K562 (cell line): Measurements from ENCODE around the gene CCDC9. TPM values are rescaled to one million over a fixed set of nuclear protein-coding genes. Genes with fewer than 3 reads are reported as not detected.

ENCODE experiments used
- ELF4 ChIP-seq: fragments of 450-650 bp; formaldehyde crosslinking; IDR thresholded peaks from 2 replicates; pipeline ENCODE4 v1.4.0; 2022; ENCODE audit warnings: missing genetic modification characterization
- FOXJ2 ChIP-seq: fragments of 200-800 bp; sonication (Bioruptor generic); IDR thresholded peaks from 2 replicates; pipeline ENCODE4 v1.6.1; 2016; ENCODE audit warnings: missing genetic modification characterization, missing compliant biosample characterization
- IRF9 ChIP-seq: fragments of 450-650 bp; IDR thresholded peaks from 2 replicates; pipeline ENCODE4 v1.6.1; 2016; ENCODE audit warnings: missing biosample characterization, missing genetic modification characterization
- PCBP1 ChIP-seq: fragments of 200-400 bp; formaldehyde crosslinking; IDR thresholded peaks from 2 replicates; pipeline ENCODE4 v1.6.1; 2018; ENCODE audit warnings: mild to moderate bottlenecking, low read depth, low read length; ENCODE audit not compliant: poor library complexity, severe bottlenecking
- PHF20 ChIP-seq: fragments of 450-650 bp; IDR thresholded peaks from 2 replicates; pipeline ENCODE4 v1.6.1; 2018; ENCODE audit not compliant: partially characterized antibody
- POLR2B ChIP-seq: fragments of 450-650 bp; IDR thresholded peaks from 2 replicates; pipeline ENCODE4 v1.6.1; 2018; ENCODE audit warnings: low read depth; ENCODE audit not compliant: partially characterized antibody
- SMAD1 ChIP-seq: fragments of 150-350 bp; IDR thresholded peaks from 2 replicates; pipeline ENCODE4 v1.6.1; 2014; ENCODE audit warnings: low read length, low read depth; ENCODE audit not compliant: partially characterized antibody
- SMAD3 ChIP-seq: fragments of 450-650 bp; formaldehyde crosslinking; conservative IDR thresholded peaks from 2 replicates; pipeline ENCODE4 v1.4.0; 2020; ENCODE audit warnings: mild to moderate bottlenecking
- ZNF23 ChIP-seq: fragments of 250-450 bp; sonication (Bioruptor Pico); IDR thresholded peaks from 2 replicates; pipeline ENCODE4 v1.4.0; 2020; ENCODE audit warnings: mild to moderate bottlenecking
- ZNF707 ChIP-seq: fragments of 250-450 bp; sonication (Bioruptor Pico); conservative IDR thresholded peaks from 2 replicates; pipeline ENCODE4 v1.8.0; 2022; ENCODE audit warnings: inconsistent platforms, mild to moderate bottlenecking, moderate library complexity
- polyA plus RNA-seq, 8 experiments: library from polyadenylated mRNA; depleted of rRNA in 4 of 8; stranded (reverse) in 5 of 8; unstranded in 3 of 8; fragments of >200 nt; fragmentation: Nextera tagmentation in 2 of 8; fragmentation: Illumina TruSeq in 1 of 8; extraction: Ambion mirVana in 2 of 8; extraction: Trizol in 1 of 8; gene quantifications; 2 replicates each; pipeline versions ENCODE4 v1.2.1 to v1.2.3, GENCODE V29; 2011 to 2014; ENCODE audit warnings: inconsistent platforms in 1 of 8, missing spikeins in 1 of 8
- total RNA-seq, 7 experiments: library from RNA; depleted of rRNA in 6 of 7; stranded (reverse); fragments of >200 nt in 6 of 7; fragmentation: Illumina TruSeq in 2 of 7; extraction: Trizol in 2 of 7; gene quantifications; 2 replicates each; pipeline versions ENCODE4 v1.2.1 to v1.2.3, GENCODE V29; 2011 to 2021; ENCODE audit warnings: low replicate concordance in 1 of 7
- TF ChIP-seq, protein P1 (sequence below): fragments of 450-650 bp; IDR thresholded peaks from 2 replicates; pipeline ENCODE4 v1.6.1; 2018; ENCODE audit warnings: mild to moderate bottlenecking, low read depth; ENCODE audit not compliant: partially characterized antibody
- TF ChIP-seq, protein P2 (sequence below): sonication (generic); formaldehyde crosslinking; IDR thresholded peaks from 2 replicates; pipeline ENCODE4 v1.9.0; 2022; ENCODE audit warnings: mild to moderate bottlenecking, missing genetic modification reagents

CCDC9 gene
- total and polyA plus RNA-seq, 9 of the 15 experiments (the other 6 are each of a cell fraction or from before 2014, with no cell fraction given): 0.23 to 38.6 (median 8.4) TPM

GRCh38 chr19:47243776-47244547 is 12.4 kb upstream of the CCDC9 start (continued):
- TF ChIP-seq, protein P1, sequence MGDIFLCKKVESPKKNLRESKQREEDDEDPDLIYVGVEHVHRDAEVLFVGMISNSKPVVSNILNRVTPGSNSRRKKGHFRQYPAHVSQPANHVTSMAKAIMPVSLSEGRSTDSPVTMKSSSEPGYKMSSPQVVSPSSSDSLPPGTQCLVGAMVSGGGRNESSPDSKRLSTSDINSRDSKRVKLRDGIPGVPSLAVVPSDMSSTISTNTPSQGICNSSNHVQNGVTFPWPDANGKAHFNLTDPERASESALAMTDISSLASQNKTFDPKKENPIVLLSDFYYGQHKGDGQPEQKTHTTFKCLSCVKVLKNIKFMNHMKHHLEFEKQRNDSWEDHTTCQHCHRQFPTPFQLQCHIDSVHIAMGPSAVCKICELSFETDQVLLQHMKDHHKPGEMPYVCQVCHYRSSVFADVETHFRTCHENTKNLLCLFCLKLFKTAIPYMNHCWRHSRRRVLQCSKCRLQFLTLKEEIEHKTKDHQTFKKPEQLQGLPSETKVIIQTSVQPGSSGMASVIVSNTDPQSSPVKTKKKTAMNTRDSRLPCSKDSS: no peak
- TF ChIP-seq IRF9 (peak; percentile 49), ZNF23 (CRISPR knock-in tag) (no peak), ZNF707 (CRISPR knock-in tag) (no peak), PHF20 (peak; percentile 82), SMAD3 (peak; percentile 69), FOXJ2 (tag) (0 out of 2 replicates have a peak, but pooled peaks have one; percentile 11), ELF4 (CRISPR knock-in tag) (peak; percentile 82), PCBP1 (peak; percentile 93), SMAD1 (peak; percentile 46), POLR2B (peak; percentile 82)
- TF ChIP-seq, protein P2, sequence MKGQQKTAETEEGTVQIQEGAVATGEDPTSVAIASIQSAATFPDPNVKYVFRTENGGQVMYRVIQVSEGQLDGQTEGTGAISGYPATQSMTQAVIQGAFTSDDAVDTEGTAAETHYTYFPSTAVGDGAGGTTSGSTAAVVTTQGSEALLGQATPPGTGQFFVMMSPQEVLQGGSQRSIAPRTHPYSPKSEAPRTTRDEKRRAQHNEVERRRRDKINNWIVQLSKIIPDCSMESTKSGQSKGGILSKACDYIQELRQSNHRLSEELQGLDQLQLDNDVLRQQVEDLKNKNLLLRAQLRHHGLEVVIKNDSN (CRISPR knock-in tag): peak; percentile 46; the same call in 1 of the 2 replicates
- TF ChIP-seq, all 486 proteins: peak for 231
